ENCODE data around the gene NFATC1. TPM values are rescaled to one million over a fixed set of nuclear protein-coding genes. Genes with fewer than 3 reads are reported as not detected.

Gene NFATC1
- polyA plus RNA-seq, 1 of the 3 experiments (the other 2 are of a cell fraction) = 0.02 TPM

DNA sequence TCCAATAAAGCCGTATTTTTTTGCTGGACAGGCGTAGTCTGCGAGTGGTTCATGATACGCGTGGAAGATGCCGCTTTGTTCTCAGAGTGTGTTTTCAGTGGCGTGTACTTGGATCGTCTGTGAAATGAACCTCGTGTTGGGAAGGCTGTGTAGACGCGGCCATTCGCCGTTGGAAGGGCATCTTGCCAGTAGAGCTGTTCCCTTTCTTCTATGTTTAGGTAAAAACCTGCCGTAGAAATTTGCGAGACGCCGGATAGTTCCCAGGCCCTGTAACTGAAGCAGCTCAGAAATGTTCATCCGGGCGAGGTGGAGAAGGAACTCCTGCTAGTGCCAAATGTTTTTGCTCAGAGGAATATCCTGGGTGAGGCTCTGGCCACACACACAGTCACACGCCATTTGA is 133.6 kb downstream of the NFATC1 start:
- Histone ChIP-seq H3K79me2 (ENCODE audit: insufficient read depth) (no peaks in the 10 kb centered on the region), H3K4me2 (no peak overlapping the region), H3K27me3 (ENCODE audit: insufficient read depth) (peaks cover 89% of the 10 kb centered on the region), H3K36me3 (replicated peaks in 1 of 2; ENCODE audit: control insufficient read depth in 1 of 2, insufficient read depth in 2 of 2, low read length in 1 of 2) (no peaks in the 10 kb centered on the region), H3K4me1 (ENCODE audit: control insufficient read depth in 1 of 2, insufficient read depth in 2 of 2, low read depth in 1 of 2, low read length in 1 of 2) (no peaks in the 10 kb centered on the region), H2AFZ (ENCODE audit: low read depth) (no peak overlapping the region), H3K9me3 (no peaks in the 10 kb centered on the region), H4K20me1 (ENCODE audit: insufficient read depth) (peaks cover 7% of the 10 kb centered on the region; the same call in 1 of the 2 replicates), H3K27ac (ENCODE audit: low read depth in 2 of 2, low read length in 1 of 2) (no peak overlapping the region), H3K4me3 (ENCODE audit: low read depth in 2 of 2, low read length in 1 of 2) (no peak overlapping the region), H3K9me2 (no peaks in the 10 kb centered on the region), H3K9ac (no peak overlapping the region), H3F3A (replicated peaks; ENCODE audit: insufficient read depth) (no peaks in the 10 kb centered on the region)
- ChIA-PET POLR2A (no interaction called here), CTCF (interaction anchor here (0.6 to 2.4 kb wide), 13 partner anchors 10 to 528 kb away, joined by 3 to 21 read pairs (median 3); no protein-coding TSS in a partner anchor)
- no peak for DNase-seq
- WGBS (ENCODE audit: low lambda C conversion rate) = 52% methylated on average over 19 of the region's 20 CpGs
- no peak for TF ChIP-seq EP300 (IDR thresholded peaks at IDR 0.05; ENCODE audit: borderline replicate concordance in 1 of 2, low read depth in 1 of 2, low read length in 1 of 2)
- TF ChIP-seq, protein P1, sequence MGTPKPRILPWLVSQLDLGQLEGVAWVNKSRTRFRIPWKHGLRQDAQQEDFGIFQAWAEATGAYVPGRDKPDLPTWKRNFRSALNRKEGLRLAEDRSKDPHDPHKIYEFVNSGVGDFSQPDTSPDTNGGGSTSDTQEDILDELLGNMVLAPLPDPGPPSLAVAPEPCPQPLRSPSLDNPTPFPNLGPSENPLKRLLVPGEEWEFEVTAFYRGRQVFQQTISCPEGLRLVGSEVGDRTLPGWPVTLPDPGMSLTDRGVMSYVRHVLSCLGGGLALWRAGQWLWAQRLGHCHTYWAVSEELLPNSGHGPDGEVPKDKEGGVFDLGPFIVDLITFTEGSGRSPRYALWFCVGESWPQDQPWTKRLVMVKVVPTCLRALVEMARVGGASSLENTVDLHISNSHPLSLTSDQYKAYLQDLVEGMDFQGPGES (IDR thresholded peaks at IDR 0.05; ENCODE audit: low read depth, low read length) = no peak
- no peak for TF ChIP-seq RFX5 (IDR thresholded peaks at IDR 0.05; ENCODE audit: low read length)
- TF ChIP-seq RCOR1 (IDR thresholded peaks at IDR 0.05; ENCODE audit: low read length) = no peak
- no peak for TF ChIP-seq RXRA (IDR thresholded peaks at IDR 0.05; ENCODE audit: borderline replicate concordance, low read depth)
- TF ChIP-seq, protein P2, sequence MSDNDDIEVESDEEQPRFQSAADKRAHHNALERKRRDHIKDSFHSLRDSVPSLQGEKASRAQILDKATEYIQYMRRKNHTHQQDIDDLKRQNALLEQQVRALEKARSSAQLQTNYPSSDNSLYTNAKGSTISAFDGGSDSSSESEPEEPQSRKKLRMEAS (IDR thresholded peaks at IDR 0.05; ENCODE audit: low read depth) = no peak
- TF ChIP-seq USF2 (IDR thresholded peaks at IDR 0.05; ENCODE audit: borderline replicate concordance, low read depth, low read length) = no peak
- TF ChIP-seq JUND (IDR thresholded peaks at IDR 0.05) = no peak

- H2AFZ ChIP-seq (ENCODE audit: low read depth) = no peak overlapping the region
- no peaks in the 10 kb centered on the region for H3F3A ChIP-seq (replicated peaks; ENCODE audit: insufficient read depth)
- no peak overlapping the region for H3K27ac ChIP-seq (ENCODE audit: low read depth in 2 of 2, low read length in 1 of 2)
- no peak overlapping the region for H3K4me2 ChIP-seq
- H3K9me3 ChIP-seq = no peaks in the 10 kb centered on the region
- no peaks in the 10 kb centered on the region for H3K79me2 ChIP-seq (ENCODE audit: insufficient read depth)
- H3K4me1 ChIP-seq (ENCODE audit: control insufficient read depth in 1 of 2, insufficient read depth in 2 of 2, low read depth in 1 of 2, low read length in 1 of 2) = no peaks in the 10 kb centered on the region
- CTCF ChIA-PET = interaction anchor here (0.6 to 2.4 kb wide), 11 partner anchors 10 to 177 kb away, joined by 3 to 21 read pairs (median 4); no protein-coding TSS in a partner anchor
- POLR2A ChIA-PET = no interaction called here
- H3K9ac ChIP-seq = no peak overlapping the region
- no peaks in the 10 kb centered on the region for H3K36me3 ChIP-seq (replicated peaks in 1 of 2; ENCODE audit: control insufficient read depth in 1 of 2, insufficient read depth in 2 of 2, low read length in 1 of 2)
- peaks cover 90% of the 10 kb centered on the region for H3K27me3 ChIP-seq (ENCODE audit: insufficient read depth)
- no peak for TF ChIP-seq POLR2AphosphoS5 (IDR thresholded peaks at IDR 0.05; ENCODE audit: low read depth, low read length)
- TF ChIP-seq, protein P3, sequence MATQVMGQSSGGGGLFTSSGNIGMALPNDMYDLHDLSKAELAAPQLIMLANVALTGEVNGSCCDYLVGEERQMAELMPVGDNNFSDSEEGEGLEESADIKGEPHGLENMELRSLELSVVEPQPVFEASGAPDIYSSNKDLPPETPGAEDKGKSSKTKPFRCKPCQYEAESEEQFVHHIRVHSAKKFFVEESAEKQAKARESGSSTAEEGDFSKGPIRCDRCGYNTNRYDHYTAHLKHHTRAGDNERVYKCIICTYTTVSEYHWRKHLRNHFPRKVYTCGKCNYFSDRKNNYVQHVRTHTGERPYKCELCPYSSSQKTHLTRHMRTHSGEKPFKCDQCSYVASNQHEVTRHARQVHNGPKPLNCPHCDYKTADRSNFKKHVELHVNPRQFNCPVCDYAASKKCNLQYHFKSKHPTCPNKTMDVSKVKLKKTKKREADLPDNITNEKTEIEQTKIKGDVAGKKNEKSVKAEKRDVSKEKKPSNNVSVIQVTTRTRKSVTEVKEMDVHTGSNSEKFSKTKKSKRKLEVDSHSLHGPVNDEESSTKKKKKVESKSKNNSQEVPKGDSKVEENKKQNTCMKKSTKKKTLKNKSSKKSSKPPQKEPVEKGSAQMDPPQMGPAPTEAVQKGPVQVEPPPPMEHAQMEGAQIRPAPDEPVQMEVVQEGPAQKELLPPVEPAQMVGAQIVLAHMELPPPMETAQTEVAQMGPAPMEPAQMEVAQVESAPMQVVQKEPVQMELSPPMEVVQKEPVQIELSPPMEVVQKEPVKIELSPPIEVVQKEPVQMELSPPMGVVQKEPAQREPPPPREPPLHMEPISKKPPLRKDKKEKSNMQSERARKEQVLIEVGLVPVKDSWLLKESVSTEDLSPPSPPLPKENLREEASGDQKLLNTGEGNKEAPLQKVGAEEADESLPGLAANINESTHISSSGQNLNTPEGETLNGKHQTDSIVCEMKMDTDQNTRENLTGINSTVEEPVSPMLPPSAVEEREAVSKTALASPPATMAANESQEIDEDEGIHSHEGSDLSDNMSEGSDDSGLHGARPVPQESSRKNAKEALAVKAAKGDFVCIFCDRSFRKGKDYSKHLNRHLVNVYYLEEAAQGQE (IDR thresholded peaks at IDR 0.05; ENCODE audit: low read depth, low read length) = no peak
- no peak for TF ChIP-seq EP300 (IDR thresholded peaks at IDR 0.05; ENCODE audit: borderline replicate concordance in 1 of 2, low read depth in 1 of 2, low read length in 1 of 2)
- TF ChIP-seq, protein P1 (IDR thresholded peaks at IDR 0.05; ENCODE audit: low read depth, low read length) = no peak
- DNase-seq = no peak
- H3K4me3 ChIP-seq (ENCODE audit: low read depth in 2 of 2, low read length in 1 of 2) = no peak overlapping the region
- 43% methylated on average over 24 of the region's 24 CpGs for WGBS (ENCODE audit: low lambda C conversion rate)
- H4K20me1 ChIP-seq (ENCODE audit: insufficient read depth) = peaks cover 7% of the 10 kb centered on the region; the same call in 1 of the 2 replicates
- no peaks in the 10 kb centered on the region for H3K9me2 ChIP-seq
These were observed 134.3 kb downstream of the NFATC1 start for GRCh38 chr18:79529991-79530390.
